Esophagus squamous epithelium (tissue), 5 donors: Measurements from ENCODE around the gene KIF21B. TPM values are rescaled to one million over a fixed set of nuclear protein-coding genes. Genes with fewer than 3 reads are reported as not detected.

Experiments
- DNase-seq: peaks from one replicate; lab custom pipeline; 2025; lab: John Stamatoyannopoulos, UW
- H3K27ac ChIP-seq, 4 donors: fragments of 200-600 bp; sonication (generic); one replicate each; pipeline ENCODE4 v1.5.1; 2016 to 2019; ENCODE audit warnings: mild to moderate bottlenecking in 1 of 4
- H3K27me3 ChIP-seq, 4 donors: fragments of 200-600 bp; sonication (generic); 1 replicate in 3 of 4; 2 replicates in 1 of 4; pipeline versions ENCODE4 v1.5.1 to v1.6.0; 2017 to 2021; ENCODE audit warnings: antibody characterized with exemption in 1 of 4
- H3K36me3 ChIP-seq, 3 donors: fragments of 200-600 bp; sonication (generic); one replicate each; pipeline ENCODE4 v1.5.1; 2016 to 2019
- H3K4me1 ChIP-seq, 3 donors: fragments of 200-600 bp; sonication (generic); one replicate each; pipeline ENCODE4 v1.5.1; 2017 to 2019
- H3K4me3 ChIP-seq, 4 donors: fragments of 200-600 bp; sonication (generic); 1 replicate in 3 of 4; 2 replicates in 1 of 4; pipeline ENCODE4 v1.5.1; 2016 to 2019; ENCODE audit warnings: mild to moderate bottlenecking in 2 of 4, moderate library complexity in 1 of 4
- H3K9me3 ChIP-seq, 3 donors: fragments of 200-600 bp; sonication (generic); one replicate each; pipeline ENCODE4 v1.5.1; 2016 to 2019
- POLR2A ChIP-seq, 4 donors: fragments of 450-650 bp; IDR thresholded peaks; one replicate each; pipeline ENCODE4 v1.6.1; 2017; ENCODE audit warnings: antibody characterized with exemption in 4 of 4, mild to moderate bottlenecking in 4 of 4, moderate library complexity in 3 of 4
- WGBS, 2 donors: methylation state at CpG; one replicate each; pipeline ENCODE4 v1.1.5; 2018; 5-methylcytosine and 5-hydroxymethylcytosine counted together
- intact Hi-C: fragments of 100-400 bp; cut with DNase I; formaldehyde crosslinking; loops from one replicate; pipeline ENCODE4 v1.15.0; 2022
- total RNA-seq, 4 donors: library from RNA; depleted of rRNA; stranded (reverse); fragments of >200 nt; gene quantifications; one replicate each; pipeline ENCODE4 v1.1.0, GENCODE V29; 2016
- TF ChIP-seq, protein P1 (sequence below), 6 experiments: fragments of 450-650 bp in 4 of 6; fragments of 200-600 bp in 2 of 6; sonication (generic) in 2 of 6; IDR thresholded peaks; one replicate each; pipeline ENCODE4 v1.5.1; 2016 to 2019; ENCODE audit warnings: antibody characterized with exemption in 6 of 6, mild to moderate bottlenecking in 4 of 6, moderate library complexity in 4 of 6
- donor health status: DM: yes; HTN: yes; CAD: no.

KIF21B gene
- total RNA-seq, 4 donors from 2014 or later: 0.53 to 2.1 (median 1.0) TPM

DNA sequence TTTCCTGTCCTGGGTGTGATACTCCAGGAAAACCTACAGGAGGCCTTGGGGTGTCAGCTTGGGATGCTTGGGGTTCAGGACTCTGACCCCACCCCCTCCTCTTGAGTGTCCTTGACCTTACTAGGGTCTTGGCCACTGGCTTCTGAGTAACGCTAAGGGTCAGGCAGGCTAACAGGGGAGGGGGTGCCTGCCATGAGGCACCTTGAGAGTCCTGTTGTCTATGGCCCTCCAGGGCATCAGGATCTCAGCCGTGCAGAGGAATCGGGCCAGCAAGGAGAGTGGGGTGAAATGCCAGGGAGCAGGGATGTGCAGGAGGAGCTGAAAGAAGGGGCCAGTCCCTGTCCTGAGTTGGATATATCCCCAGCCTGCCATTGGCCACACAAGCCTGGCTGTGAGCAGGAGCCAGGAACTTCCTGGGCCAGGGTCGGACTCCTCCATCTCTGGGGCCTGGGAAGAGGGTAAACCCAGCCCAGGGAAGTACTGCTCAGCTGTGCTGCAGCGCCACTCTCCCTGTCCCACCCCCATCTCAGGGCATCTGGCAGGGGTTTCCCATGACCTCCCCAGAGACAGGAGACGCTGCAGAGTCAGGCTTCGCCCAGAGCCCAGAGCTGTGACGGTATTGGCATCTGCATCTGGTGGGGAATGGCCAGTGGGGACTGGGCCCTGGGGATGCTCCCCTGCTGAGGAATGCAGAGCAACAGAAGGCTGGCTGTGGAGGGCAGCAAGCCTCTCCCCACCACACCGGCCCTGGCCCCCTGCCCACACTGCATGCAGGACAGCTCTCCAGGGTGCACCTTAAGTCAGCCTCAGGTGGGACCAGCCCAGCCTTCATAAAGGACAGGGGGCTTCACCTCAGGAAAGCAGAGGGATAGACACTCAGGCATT is 6.3 kb downstream of the KIF21B start:
- intact Hi-C loops: no loop called here
- Histone ChIP-seq H3K9me3 (no peaks in the 10 kb centered on the region), H3K4me1 (peaks cover 5 to 83% (median 30%) of the 10 kb centered on the region in 3 donors), H3K36me3 (no peaks in the 10 kb centered on the region), H3K27ac (no peak overlapping the region), H3K27me3 (peaks cover 0 to 64% (median 0%) of the 10 kb centered on the region in 4 donors), H3K4me3 (no peak overlapping the region)
- no peak for TF ChIP-seq POLR2A (IDR thresholded peaks at IDR 0.05)
- TF ChIP-seq, protein P1, sequence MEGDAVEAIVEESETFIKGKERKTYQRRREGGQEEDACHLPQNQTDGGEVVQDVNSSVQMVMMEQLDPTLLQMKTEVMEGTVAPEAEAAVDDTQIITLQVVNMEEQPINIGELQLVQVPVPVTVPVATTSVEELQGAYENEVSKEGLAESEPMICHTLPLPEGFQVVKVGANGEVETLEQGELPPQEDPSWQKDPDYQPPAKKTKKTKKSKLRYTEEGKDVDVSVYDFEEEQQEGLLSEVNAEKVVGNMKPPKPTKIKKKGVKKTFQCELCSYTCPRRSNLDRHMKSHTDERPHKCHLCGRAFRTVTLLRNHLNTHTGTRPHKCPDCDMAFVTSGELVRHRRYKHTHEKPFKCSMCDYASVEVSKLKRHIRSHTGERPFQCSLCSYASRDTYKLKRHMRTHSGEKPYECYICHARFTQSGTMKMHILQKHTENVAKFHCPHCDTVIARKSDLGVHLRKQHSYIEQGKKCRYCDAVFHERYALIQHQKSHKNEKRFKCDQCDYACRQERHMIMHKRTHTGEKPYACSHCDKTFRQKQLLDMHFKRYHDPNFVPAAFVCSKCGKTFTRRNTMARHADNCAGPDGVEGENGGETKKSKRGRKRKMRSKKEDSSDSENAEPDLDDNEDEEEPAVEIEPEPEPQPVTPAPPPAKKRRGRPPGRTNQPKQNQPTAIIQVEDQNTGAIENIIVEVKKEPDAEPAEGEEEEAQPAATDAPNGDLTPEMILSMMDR (IDR thresholded peaks at IDR 0.05): no peak
- no peak for DNase-seq
- WGBS, 2 donors: 71 to 83% methylated on average over 1 to 6 of the region's 9 CpGs

DNA sequence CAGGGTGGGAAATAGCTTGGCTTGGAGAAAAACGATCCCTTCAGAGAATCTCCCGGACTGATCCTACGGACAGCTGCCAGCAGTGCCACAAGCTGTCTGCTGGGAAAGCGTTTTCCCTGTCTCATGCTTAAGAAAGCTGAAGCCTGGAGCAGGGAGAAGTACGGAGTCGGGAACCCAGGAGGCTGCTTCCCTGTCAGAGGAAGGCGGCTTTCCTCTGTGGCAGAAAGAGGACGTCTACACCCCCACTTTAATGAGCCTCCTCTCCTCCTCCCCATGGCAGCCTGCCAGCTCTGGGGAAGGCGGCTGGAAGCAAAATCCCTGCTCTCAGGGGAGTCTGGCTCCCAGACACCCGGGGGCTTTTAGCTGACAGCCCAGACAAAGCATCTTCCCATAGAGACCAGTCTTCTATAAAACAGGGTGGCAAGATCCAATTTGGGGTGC is 7.3 kb downstream of the KIF21B start:
- Histone ChIP-seq H3K9me3 (no peaks in the 10 kb centered on the region), H3K27me3 (peaks cover 0 to 65% (median 0%) of the 10 kb centered on the region in 4 donors), H3K36me3 (no peaks in the 10 kb centered on the region), H3K4me3 (no peak overlapping the region), H3K4me1 (peaks cover 5 to 73% (median 26%) of the 10 kb centered on the region in 3 donors), H3K27ac (no peak overlapping the region)
- no peak for DNase-seq
- intact Hi-C loops: no loop called here
- TF ChIP-seq POLR2A (IDR thresholded peaks at IDR 0.05): no peak
- TF ChIP-seq, protein P1 (IDR thresholded peaks at IDR 0.05): no peak
- 14 to 38% methylated on average over 6 to 7 of the region's 10 CpGs for WGBS, 2 donors

DNA sequence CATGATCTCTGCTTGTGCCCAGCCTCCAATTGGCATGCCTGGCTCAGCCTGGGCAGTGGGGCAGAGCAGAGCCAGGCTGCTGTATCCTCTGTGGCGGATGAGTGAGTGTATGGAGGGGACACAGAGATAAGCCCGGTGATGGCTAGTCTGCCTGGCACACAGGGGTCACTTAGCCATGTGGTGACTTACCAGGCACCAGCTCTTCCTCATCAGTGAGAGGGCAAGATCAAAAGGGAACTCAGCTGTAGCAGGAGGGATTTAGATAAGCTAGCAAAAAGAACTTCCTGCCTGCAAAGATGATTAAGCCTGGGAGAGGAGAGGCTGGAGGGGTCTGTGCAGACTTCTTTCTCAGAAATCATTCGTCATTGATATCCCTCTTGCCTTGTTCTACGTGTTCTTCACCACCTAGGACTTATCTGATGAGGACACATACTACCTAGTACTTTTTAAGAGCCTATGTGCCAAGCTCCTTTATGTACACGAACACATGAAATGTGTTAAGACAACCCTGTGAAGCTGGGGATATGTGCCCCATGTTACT is 7.9 kb downstream of the KIF21B start:
- H3K27me3 ChIP-seq: peaks cover 0 to 70% (median 0%) of the 10 kb centered on the region in 4 donors
- no peak overlapping the region for H3K4me3 ChIP-seq
- H3K27ac ChIP-seq: no peak overlapping the region
- H3K4me1 ChIP-seq: peaks cover 5 to 67% (median 22%) of the 10 kb centered on the region in 3 donors
- no peak for TF ChIP-seq POLR2A (IDR thresholded peaks at IDR 0.05)
- TF ChIP-seq, protein P1 (IDR thresholded peaks at IDR 0.05): no peak
- 46 to 60% methylated on average over 4 to 5 of the region's 5 CpGs for WGBS, 2 donors
- no peaks in the 10 kb centered on the region for H3K36me3 ChIP-seq
- no peak for DNase-seq
- H3K9me3 ChIP-seq: no peaks in the 10 kb centered on the region
- intact Hi-C loops: no loop called here

DNA sequence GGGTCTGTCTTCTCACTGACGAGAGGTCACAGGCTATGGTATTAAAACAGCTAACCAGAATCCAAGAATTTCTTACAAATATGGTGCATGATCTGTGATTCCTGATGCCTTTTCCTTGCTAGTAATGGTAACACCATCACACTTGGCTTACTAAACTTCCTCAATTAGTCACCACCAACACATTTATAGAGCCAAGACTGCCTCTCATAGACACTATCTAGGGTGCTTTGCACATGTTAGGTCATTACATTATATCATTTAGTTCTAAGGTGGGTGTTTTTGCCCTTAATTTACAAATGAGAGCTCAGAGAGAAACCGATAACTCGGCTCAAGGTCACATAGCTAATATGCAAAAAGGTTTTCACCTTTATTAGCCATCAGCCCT is 8.7 kb downstream of the KIF21B start:
- Histone ChIP-seq H3K4me3 (no peak overlapping the region), H3K27me3 (peaks cover 0 to 73% (median 0%) of the 10 kb centered on the region in 4 donors), H3K4me1 (peaks cover 0 to 59% (median 13%) of the 10 kb centered on the region in 3 donors), H3K27ac (no peak overlapping the region), H3K36me3 (no peaks in the 10 kb centered on the region), H3K9me3 (no peaks in the 10 kb centered on the region)
- intact Hi-C loops: no loop called here
- DNase-seq: no peak
- TF ChIP-seq POLR2A (IDR thresholded peaks at IDR 0.05): no peak
- TF ChIP-seq, protein P1 (IDR thresholded peaks at IDR 0.05): no peak
- 74 to 93% methylated on average over 3 of the region's 3 CpGs for WGBS, 2 donors
